22Rv1 (cell line): ENCODE results near the gene AGRP.

ENCODE experiments used
- ZFX ChIP-seq: fragments of 450-650 bp; IDR thresholded peaks from 2 replicates; pipeline ENCODE4 v1.6.1; 2017; ENCODE audit warnings: antibody characterized with exemption, borderline replicate concordance
- TF ChIP-seq, protein P1 (sequence below): fragments of 450-650 bp; IDR thresholded peaks from 2 replicates; pipeline ENCODE4 v1.5.1; 2017; ENCODE audit warnings: mild to moderate bottlenecking

DNA sequence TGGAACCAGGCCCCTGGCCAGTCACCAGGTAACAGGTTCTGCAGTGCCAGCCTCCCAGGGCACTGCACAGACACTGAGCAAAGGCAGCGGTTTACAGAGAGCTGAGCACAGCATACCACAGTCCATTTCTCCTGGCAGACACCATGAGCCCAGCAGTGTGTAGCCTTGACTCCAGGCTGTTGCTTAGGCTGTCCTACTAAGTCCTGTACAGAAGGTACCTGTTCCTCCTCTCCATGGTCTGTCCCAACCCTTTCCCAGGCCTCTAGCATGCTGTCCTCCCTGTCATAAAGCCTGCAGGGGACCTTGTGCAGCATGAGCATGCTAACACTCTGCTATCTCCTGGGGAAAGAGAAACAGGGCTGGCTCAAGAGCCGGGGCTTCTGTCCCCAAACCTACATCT, 22.4 kb downstream of the AGRP start:
- TF ChIP-seq, protein P1, sequence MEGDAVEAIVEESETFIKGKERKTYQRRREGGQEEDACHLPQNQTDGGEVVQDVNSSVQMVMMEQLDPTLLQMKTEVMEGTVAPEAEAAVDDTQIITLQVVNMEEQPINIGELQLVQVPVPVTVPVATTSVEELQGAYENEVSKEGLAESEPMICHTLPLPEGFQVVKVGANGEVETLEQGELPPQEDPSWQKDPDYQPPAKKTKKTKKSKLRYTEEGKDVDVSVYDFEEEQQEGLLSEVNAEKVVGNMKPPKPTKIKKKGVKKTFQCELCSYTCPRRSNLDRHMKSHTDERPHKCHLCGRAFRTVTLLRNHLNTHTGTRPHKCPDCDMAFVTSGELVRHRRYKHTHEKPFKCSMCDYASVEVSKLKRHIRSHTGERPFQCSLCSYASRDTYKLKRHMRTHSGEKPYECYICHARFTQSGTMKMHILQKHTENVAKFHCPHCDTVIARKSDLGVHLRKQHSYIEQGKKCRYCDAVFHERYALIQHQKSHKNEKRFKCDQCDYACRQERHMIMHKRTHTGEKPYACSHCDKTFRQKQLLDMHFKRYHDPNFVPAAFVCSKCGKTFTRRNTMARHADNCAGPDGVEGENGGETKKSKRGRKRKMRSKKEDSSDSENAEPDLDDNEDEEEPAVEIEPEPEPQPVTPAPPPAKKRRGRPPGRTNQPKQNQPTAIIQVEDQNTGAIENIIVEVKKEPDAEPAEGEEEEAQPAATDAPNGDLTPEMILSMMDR = no peak
- no peak for TF ChIP-seq ZFX
